Stimulated activated CD8-positive, alpha-beta memory T cell treated with anti-CD3 and anti-CD28 coated beads, Interleukin-15, amount 100 ng/mL, for 24 hours (primary cell): ENCODE results near the gene TRAPPC11.
"Not testable (repeated sequence)": the region's sequence is repeated elsewhere in the genome, so short reads cannot be mapped to it uniquely, and the experiment has no call there.

Experiments
- DNase-seq: peaks from one replicate; pipeline ENCODE4 v3.0.0-alpha.2; 2020; ENCODE audit warnings: low read depth

The TRAPPC11 gene

GRCh38 chr4:183659029-183659871 lies at the start of gene TRAPPC11, which contains the start of gene RWDD4:
Gene TRAPPC11 (plus strand): TSS chr4:183659293. CDS start chr4:183663868, 4,575 bp downstream.
Gene RWDD4 (minus strand): TSS chr4:183659185. CDS start chr4:183658952, 233 bp downstream.
- peak; percentile 77 for DNase-seq

DNA sequence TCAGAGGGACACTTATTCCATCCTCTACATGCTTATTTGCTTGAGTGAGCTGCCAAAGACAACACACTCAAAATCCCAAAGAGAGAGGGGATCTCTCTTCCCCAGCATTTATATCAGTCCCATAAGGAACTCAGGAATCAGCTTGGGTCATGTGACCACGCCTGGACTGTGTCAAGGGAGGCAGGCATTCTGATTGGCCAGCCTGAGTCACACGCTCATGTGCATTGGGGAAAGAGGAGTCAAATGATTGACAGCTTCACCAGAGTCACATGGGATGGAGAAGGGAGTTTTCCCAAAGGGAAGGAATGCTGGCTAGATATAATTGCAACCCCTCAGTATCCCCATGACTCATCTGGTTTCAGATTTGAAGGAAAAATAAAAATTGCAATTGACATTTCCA lies 49.1 kb upstream of the TRAPPC11 start:
- no peak for DNase-seq

GRCh38 chr4:183610613-183611012 lies 48.5 kb upstream of the TRAPPC11 start:
- DNase-seq = no peak

- DNase-seq = no peak
Measured at GRCh38 chr4:183611210-183611830, 47.8 kb upstream of the TRAPPC11 start.

DNA sequence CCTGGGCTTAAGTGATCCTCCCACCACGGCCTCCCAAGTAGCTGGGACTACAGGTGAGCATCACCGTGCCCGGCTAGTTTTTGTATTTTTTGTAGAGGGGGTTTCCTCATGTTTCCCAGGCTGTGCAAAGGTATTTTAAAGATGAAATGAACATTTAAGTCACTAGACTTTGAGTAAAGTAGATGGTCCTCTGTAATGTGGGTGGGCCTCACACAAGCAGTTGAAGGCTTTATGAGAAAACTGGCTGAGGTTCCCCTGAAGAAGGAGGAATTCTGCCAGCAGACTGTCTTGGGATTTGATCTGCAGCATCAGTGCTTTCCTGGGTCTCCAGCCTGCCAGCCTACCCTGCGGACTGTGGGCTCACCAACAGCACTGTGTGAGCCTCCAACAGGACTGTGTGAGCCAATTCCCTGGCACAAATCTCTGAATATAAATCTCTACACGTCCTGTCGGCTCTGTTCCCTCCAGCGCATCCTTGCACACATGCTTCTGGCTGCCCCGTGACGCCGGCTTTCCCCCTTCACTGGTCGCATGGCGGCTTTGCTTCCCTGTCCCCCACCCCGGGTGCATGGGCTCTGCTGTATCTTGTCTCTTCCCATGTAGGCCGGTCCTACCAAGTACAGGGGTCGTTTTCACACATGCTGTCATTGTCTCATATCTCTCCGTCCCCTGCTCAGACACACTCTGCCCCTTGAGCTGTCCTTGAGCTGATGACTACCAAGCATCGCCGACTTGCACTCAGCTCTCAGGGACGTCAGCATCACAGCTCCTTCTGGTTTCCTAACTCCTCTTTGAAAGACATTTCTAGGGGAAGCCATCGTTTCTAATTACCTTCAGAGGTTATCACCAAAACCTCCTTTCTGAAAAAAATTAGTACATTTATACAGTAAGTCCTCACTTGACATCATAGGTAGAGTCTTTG lies 46.5 kb upstream of the TRAPPC11 start:
- DNase-seq = no peak

- no peak for DNase-seq
Measured at GRCh38 chr4:183617075-183617474, 42.0 kb upstream of the TRAPPC11 start.

DNA sequence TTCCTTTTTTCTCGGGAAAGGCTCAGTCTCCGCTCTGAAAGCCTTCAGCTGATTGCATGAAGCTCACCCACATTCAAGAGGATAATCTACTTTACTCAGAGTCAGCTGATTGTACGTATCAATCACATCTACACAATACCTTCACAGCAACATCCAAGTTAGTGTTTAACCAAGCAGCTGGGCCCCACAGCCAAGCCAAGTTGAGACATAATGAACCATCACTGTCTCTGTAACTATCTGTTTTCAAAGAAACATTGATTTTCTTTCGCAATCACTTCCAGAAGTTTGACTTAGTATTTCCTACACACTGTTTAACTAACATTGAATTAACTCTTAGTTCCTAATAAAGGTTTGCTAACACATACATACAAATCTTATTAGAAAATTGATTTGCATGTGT lies 40.4 kb upstream of the TRAPPC11 start:
- DNase-seq = no peak

DNA sequence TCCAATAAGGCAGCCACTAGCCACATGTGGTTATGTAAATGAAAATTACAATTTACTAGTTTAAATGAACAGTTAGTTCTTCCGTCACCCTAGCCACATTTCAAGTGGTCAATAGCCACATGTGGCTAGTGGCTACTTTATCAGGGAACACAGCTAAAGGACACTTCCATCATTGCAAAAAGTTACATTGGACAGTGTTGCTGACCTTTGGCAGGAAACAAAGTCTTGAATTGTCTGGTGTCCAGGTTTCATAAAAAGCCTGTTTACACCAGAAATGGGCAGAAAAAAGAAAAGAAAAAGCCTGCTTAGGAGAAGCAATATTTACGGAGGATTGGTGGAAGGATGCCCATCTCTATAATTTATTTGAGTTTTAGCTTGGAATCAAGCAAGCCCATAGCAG lies 38.7 kb upstream of the TRAPPC11 start:
- DNase-seq = no peak

DNA sequence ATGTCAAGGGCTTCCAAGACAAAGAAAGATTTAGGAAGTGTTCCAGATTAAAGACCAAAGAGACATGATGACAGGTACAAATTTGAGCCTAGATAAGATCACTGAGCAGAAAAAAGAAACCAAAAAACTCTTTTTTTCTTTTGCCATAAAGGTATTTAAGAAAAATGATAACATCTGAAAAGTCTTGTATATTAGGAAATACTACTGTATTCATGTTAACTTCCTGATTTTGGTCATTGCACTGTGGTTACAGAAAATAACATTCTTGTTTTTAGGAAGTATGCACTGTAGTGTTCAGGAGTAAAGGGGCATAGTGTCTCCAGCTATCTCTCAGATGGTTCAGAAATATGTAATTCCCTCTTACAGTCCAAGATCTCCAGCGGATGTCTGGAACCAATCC lies 37.2 kb upstream of the TRAPPC11 start:
- DNase-seq = no peak

DNA sequence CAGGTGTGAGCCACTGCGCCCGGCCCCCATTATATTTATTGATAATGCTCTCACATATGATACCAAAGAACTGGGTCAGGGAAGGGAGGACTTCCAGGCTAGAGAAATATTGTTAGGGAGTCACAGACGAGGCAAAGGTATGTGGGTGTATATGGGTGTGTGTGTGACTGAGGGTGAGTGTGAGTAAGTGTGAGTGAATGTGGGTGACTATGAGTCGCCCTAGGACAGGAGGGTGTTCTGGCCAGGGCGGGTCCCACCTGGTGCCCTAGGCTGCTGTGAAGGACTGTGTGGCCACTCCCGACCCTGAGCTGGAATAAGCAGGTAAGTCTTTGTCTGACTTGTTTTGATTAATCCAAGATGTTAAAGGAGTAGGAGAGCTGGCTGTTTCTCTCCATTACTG lies 34.5 kb upstream of the TRAPPC11 start:
- no peak for DNase-seq

DNA sequence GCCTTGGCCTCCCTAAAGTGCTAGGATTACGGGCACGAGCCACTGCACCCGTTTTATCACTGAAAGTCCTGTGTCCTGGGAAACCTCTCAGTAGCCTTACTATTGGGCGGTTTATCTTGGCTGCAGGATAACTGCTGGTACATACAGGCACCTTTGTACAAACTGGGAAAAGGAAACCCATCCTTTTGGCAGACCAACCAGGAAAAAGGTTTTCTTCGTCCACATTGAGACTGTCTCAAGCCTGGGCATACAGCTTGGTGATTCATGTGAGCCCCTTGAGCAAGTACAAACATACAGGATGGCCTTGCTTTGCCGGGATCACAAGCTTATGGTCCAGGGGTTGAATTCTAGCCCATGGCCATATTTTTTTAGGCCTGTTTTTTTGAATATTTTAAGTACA lies 32.9 kb upstream of the TRAPPC11 start:
- no peak for DNase-seq

- DNase-seq = not testable (repeated sequence)
Measured at GRCh38 chr4:183627286-183627685, 31.8 kb upstream of the TRAPPC11 start.

GRCh38 chr4:183627979-183628588 lies 31.0 kb upstream of the TRAPPC11 start:
- DNase-seq = no peak

GRCh38 chr4:183631577-183632198 lies 27.4 kb upstream of the TRAPPC11 start:
- no peak for DNase-seq

DNA sequence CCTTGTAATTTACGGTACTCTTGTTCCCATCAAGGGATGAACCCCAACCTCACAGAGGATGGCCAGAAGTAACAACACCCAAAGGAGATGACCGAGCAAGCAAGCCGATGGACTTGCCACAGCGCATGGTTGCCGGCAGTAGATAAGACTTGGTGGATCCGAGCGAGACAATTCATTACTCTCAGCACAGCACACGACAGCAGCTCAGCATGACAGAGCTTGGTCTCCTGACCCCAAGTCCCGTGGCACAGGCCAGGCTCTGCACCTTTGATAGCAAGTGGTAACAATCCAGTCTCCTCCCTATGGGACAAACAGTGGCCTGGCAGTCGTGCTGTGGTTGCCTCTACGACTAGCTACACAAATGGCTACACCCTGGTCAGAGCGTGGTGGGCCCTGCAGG lies 26.4 kb upstream of the TRAPPC11 start:
- DNase-seq = no peak

- no peak for DNase-seq
Measured at GRCh38 chr4:183633476-183634400, 25.4 kb upstream of the TRAPPC11 start.

- DNase-seq = no peak
Measured at GRCh38 chr4:183635321-183635720, 23.8 kb upstream of the TRAPPC11 start.

DNA sequence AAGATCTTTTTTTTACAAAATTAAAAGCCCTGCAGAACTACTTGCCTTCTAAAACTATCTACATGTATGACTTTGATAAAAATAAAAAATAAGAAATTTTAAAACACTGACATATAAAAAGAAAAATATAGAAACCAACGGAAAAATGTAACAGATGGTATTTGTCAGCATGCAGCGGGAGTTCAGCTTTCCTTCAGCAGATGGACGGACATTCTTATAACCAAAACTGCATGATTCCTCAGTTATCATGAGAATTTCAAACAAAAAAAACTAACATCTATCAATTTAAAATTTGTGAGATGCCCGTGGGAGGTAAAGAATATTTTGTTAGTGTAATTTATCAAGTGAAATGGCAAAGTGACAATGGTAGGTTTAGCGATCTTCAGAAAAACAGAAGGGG lies 23.4 kb upstream of the TRAPPC11 start:
- DNase-seq = no peak

DNA sequence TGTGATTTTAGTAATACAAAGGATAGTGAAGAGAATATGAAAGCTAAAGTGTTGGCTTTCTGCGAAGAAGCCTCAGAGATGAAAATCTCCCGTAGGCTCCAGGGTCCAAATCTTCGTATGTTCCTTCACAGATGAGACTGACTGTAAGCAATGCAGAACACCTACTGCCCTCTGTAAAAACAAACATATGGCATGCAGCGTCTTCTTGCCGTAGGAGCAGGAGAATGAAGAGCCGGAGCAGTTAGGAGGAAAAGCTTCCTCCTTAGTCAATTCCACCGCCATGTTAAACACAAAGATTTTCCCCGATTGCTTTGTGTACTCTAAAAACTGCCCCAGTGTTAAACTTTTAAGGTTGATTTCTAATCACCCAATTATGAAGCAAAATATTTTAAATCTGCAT lies 22.6 kb upstream of the TRAPPC11 start:
- no peak for DNase-seq

GRCh38 chr4:183636923-183637322 lies 22.2 kb upstream of the TRAPPC11 start:
- DNase-seq = no peak
